IMR-90 (cell line): Measurements from ENCODE around the gene BMERB1. TPM values are rescaled to one million over a fixed set of nuclear protein-coding genes. Genes with fewer than 3 reads are reported as not detected.

ENCODE experiments used
- ATAC-seq: fragments of 200-7000 bp; cut with Tn5 transposase; 2 replicates; pipeline ENCODE4 v1.9.1; 2020; ENCODE audit warnings: low read depth, mild to moderate bottlenecking, moderate library complexity
- BruUV-seq: library from RNA; stranded (reverse); fragments of 400-500 nt; replicated peaks from 2 replicates; lab custom pipeline; 2021; lab: Mats Ljungman, UMichigan
- CTCF ChIA-PET: fragments of 300-600 bp; formaldehyde crosslinking; extraction: SDS; loops from one replicate; lab custom pipeline; 2021; ENCODE audit warnings: antibody characterized with exemption; lab: Yijun Ruan, JAX
- POLR2A ChIA-PET: fragments of 300-600 bp; sonication (Branson Sonifier 250); formaldehyde crosslinking; loops from one replicate; lab custom pipeline; 2022; ENCODE audit warnings: antibody characterized with exemption; ENCODE audit not compliant: unreplicated experiment; lab: Charles Lee
- DNase-seq: peaks from one replicate; pipeline ENCODE4 v3.0.0; 2013
- H2AFZ ChIP-seq: replicated peaks from 2 replicates; pipeline ENCODE3; 2013; ENCODE audit warnings: low read length, mild to moderate bottlenecking; ENCODE audit not compliant: poor library complexity
- H2AK5ac ChIP-seq: 2 replicates; pipeline ENCODE4 v1.6.1; 2013; ENCODE audit warnings: low read depth, low read length, inconsistent platforms
- H2AK9ac ChIP-seq: replicated peaks from 2 replicates; pipeline ENCODE3; 2013; ENCODE audit warnings: mild to moderate bottlenecking, low read depth, low read length, moderate library complexity; ENCODE audit not compliant: poor library complexity
- H2BK120ac ChIP-seq: 2 replicates; pipeline ENCODE4 v1.6.1; 2013; ENCODE audit warnings: low read depth, low read length, inconsistent platforms
- H2BK15ac ChIP-seq: 3 replicates; pipeline ENCODE4 v1.6.1; 2013; ENCODE audit warnings: low read depth, low read length, inconsistent platforms
- H2BK20ac ChIP-seq: 2 replicates; pipeline ENCODE4 v1.6.1; 2013; ENCODE audit warnings: low read depth, mild to moderate bottlenecking, inconsistent platforms, low read length, moderate library complexity
- H2BK5ac ChIP-seq: 2 replicates; pipeline ENCODE4 v1.6.1; 2013; ENCODE audit warnings: mild to moderate bottlenecking, low read depth, low read length, inconsistent platforms; ENCODE audit not compliant: poor library complexity, severe bottlenecking
- H3K14ac ChIP-seq: replicated peaks from 2 replicates; pipeline ENCODE4 v1.6.1; 2013; ENCODE audit warnings: low read depth, low read length, inconsistent platforms
- H3K18ac ChIP-seq: 2 replicates; pipeline ENCODE4 v1.6.1; 2013; ENCODE audit warnings: low read depth, low read length, control low read depth
- H3K23ac ChIP-seq: 2 replicates; pipeline ENCODE4 v1.6.1; 2013; ENCODE audit warnings: low read depth, low read length, inconsistent platforms
- H3K27ac ChIP-seq: 2 replicates; pipeline ENCODE4 v1.5.1; 2013; ENCODE audit warnings: mild to moderate bottlenecking, control low read depth, low read length; ENCODE audit not compliant: insufficient read depth
- H3K27me3 ChIP-seq: 2 replicates; pipeline ENCODE4 v1.6.1; 2013; ENCODE audit warnings: low read length; ENCODE audit not compliant: control insufficient read depth, insufficient read depth
- H3K36me3 ChIP-seq: 2 replicates; pipeline ENCODE4 v1.6.1; 2013; ENCODE audit warnings: low read length, mixed read lengths; ENCODE audit not compliant: control insufficient read depth, insufficient read depth
- H3K4ac ChIP-seq: 2 replicates; pipeline ENCODE4 v1.6.1; 2013; ENCODE audit warnings: low read depth, low read length, inconsistent platforms
- H3K4me1 ChIP-seq: 2 replicates; pipeline ENCODE4 v1.6.1; 2013; ENCODE audit warnings: low read length, mixed read lengths; ENCODE audit not compliant: control insufficient read depth, insufficient read depth
- H3K4me2 ChIP-seq: 2 replicates; pipeline ENCODE4 v1.6.1; 2013; ENCODE audit warnings: low read depth, mild to moderate bottlenecking, control low read depth, low read length, moderate library complexity
- H3K4me3 ChIP-seq: 2 replicates; pipeline ENCODE4 v1.5.1; 2013; ENCODE audit warnings: low read depth, mild to moderate bottlenecking, control low read depth, low read length, moderate library complexity; ENCODE audit not compliant: insufficient read depth
- H3K56ac ChIP-seq: 2 replicates; pipeline ENCODE4 v1.6.1; 2013; ENCODE audit warnings: low read length, inconsistent platforms; ENCODE audit not compliant: insufficient read depth; ENCODE audit errors: extremely low read depth
- H3K79me1 ChIP-seq, 2 experiments: 2 replicates each; pipeline ENCODE4 v1.6.1; 2013; ENCODE audit warnings: low read length in 2 of 2, inconsistent platforms in 1 of 2, low read depth in 1 of 2
- H3K9ac ChIP-seq: 2 replicates; pipeline ENCODE4 v1.6.1; 2013; ENCODE audit warnings: low read depth, low read length, control low read depth
- H3K9me1 ChIP-seq: 2 replicates; pipeline ENCODE4 v1.6.1; 2013; ENCODE audit warnings: low read length, inconsistent platforms; ENCODE audit not compliant: insufficient read depth
- H3K9me3 ChIP-seq: 2 replicates; pipeline ENCODE4 v1.6.1; 2013; ENCODE audit warnings: low read length; ENCODE audit not compliant: control insufficient read depth, insufficient read depth
- H4K20me1 ChIP-seq: 2 replicates; pipeline ENCODE4 v1.6.1; 2013; ENCODE audit warnings: low read length, inconsistent platforms; ENCODE audit not compliant: insufficient read depth
- H4K5ac ChIP-seq: 2 replicates; pipeline ENCODE4 v1.6.1; 2013; ENCODE audit warnings: mild to moderate bottlenecking, low read depth, low read length, control low read depth
- H4K8ac ChIP-seq, 2 experiments: 2 replicates each; pipeline ENCODE4 v1.6.1; 2013; ENCODE audit warnings: low read depth in 2 of 2, low read length in 2 of 2, control low read depth in 1 of 2, inconsistent platforms in 1 of 2
- H4K91ac ChIP-seq: 2 replicates; pipeline ENCODE4 v1.6.1; 2013; ENCODE audit warnings: low read depth, low read length, inconsistent platforms; ENCODE audit not compliant: insufficient read depth
- MAFK ChIP-seq: IDR thresholded peaks from 2 replicates; pipeline ENCODE4 v1.6.1; 2012; ENCODE audit warnings: low read depth, low read length, improper control_type of control experiment
- MAZ ChIP-seq: IDR thresholded peaks from 2 replicates; pipeline ENCODE4 v1.6.1; 2012; ENCODE audit warnings: low read depth, mild to moderate bottlenecking, low read length, improper control_type of control experiment, moderate library complexity, borderline replicate concordance
- NFE2L2 ChIP-seq: fragments of 150-350 bp; IDR thresholded peaks from 2 replicates; pipeline ENCODE4 v1.6.1; 2016; ENCODE audit warnings: low read depth, mild to moderate bottlenecking, low read length
- POLR2A ChIP-seq: IDR thresholded peaks from 2 replicates; pipeline ENCODE4 v1.6.1; 2012; ENCODE audit warnings: mild to moderate bottlenecking, low read depth, low read length
- SMC3 ChIP-seq: fragments of 150-350 bp; IDR thresholded peaks from 2 replicates; pipeline ENCODE4 v1.6.1; 2016; ENCODE audit warnings: low read depth, mild to moderate bottlenecking, antibody characterized with exemption, low read length, moderate library complexity
- WGBS, 2 experiments: methylation state at CpG; one replicate each; pipeline versions ENCODE4 v1.1.5 to v1.1.7; 2013; ENCODE audit warnings: missing lambda C conversion rate in 2 of 2; ENCODE audit not compliant: insufficient read length in 1 of 2; ENCODE audit errors: extremely low coverage in 2 of 2; 5-methylcytosine and 5-hydroxymethylcytosine counted together
- dilution Hi-C: fragments of 300-500 bp; cut with HindIII; formaldehyde crosslinking; loops from one replicate; pipeline ENCODE4 v1.14.3; 2018; ENCODE audit warnings: low sequenced_read_pairs; ENCODE audit not compliant: unreplicated experiment
- in situ Hi-C: fragments of 300-500 bp; cut with MboI; formaldehyde crosslinking; loops from 3 replicates; pipeline ENCODE4 v1.14.3; 2019; ENCODE audit warnings: low sequenced_read_pairs, inconsistent platforms, mixed read lengths
- intact Hi-C: fragments of 100-400 bp; cut with micrococcal nuclease; formaldehyde crosslinking; loops from 2 replicates; pipeline ENCODE4 v1.10.0; 2022
- polyA plus RNA-seq, 3 experiments: library from polyadenylated mRNA; depleted of rRNA; stranded (reverse); fragments of >200 nt; gene quantifications; 2 replicates each; pipeline ENCODE4 v1.2.3, GENCODE V29; 2012; ENCODE audit warnings: low replicate concordance in 1 of 3
- total RNA-seq: library from RNA; depleted of rRNA; stranded (reverse); fragments of >200 nt; gene quantifications from 2 replicates; pipeline ENCODE4 v1.2.3, GENCODE V29; 2012
- TF ChIP-seq, protein P1 (sequence below): fragments of 150-350 bp; IDR thresholded peaks from 2 replicates; pipeline ENCODE4 v1.6.1; 2016; ENCODE audit warnings: low read depth, mild to moderate bottlenecking, low read length, moderate library complexity, borderline replicate concordance

The BMERB1 gene
- total and polyA plus RNA-seq, 2 of the 4 experiments (the other 2 are of a cell fraction) = 22.6 to 32.9 TPM

DNA sequence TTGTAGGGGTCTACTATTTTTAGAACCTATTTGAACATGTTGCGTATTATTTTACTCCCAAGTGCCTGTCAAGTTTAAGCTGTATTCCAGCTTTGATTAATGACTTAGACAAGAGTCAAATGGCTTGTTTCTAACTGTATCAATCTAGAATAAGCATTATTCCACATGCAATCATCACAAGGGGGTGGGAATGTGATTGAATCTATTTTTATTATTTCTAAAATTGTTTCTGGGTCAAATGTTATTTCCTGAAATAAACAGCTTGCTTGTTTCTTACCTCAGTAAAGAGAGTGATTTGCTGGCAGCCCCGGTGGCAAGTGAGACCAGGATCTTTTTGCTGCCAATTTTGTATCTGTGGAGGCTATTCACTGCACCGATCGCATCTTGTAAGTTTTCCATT lies 187.1 kb downstream of the BMERB1 start:
- Histone ChIP-seq H3K4me3 (no peak overlapping the region), H3K79me1 (peaks cover 0 to 10% of the 10 kb centered on the region in 2 experiments; a peak in 1 of 4 replicates), H2BK120ac (no peak overlapping the region), H3K18ac (no peak overlapping the region), H4K20me1 (no peaks in the 10 kb centered on the region), H3K14ac (no peak overlapping the region), H2BK5ac (no peak overlapping the region), H3K9ac (no peak overlapping the region), H4K5ac (no peak overlapping the region), H3K23ac (no peak overlapping the region), H2BK15ac (no peak overlapping the region), H3K4me1 (peaks cover 9% of the 10 kb centered on the region), H3K56ac (no peak overlapping the region), H3K4me2 (no peak overlapping the region), H2BK20ac (no peak overlapping the region), H3K9me1 (peaks cover 21% of the 10 kb centered on the region), H3K4ac (no peak overlapping the region), H3K27ac (no peak overlapping the region), H3K27me3 (no peaks in the 10 kb centered on the region), H2AK9ac (no peak overlapping the region), H4K91ac (no peak overlapping the region), H3K9me3 (no peaks in the 10 kb centered on the region), H2AFZ (no peak overlapping the region), H2AK5ac (no peak overlapping the region), H3K36me3 (peaks cover 51% of the 10 kb centered on the region), H4K8ac (no peak overlapping the region)
- ChIA-PET CTCF (interaction anchor here (1.1 kb wide), 1 partner anchor 16 kb away, joined by 5 read pairs; no protein-coding TSS in a partner anchor), POLR2A (no interaction called here)
- DNase-seq (no peak), ATAC-seq (no peak)
- in situ Hi-C loops = no loop called here
- no CpG with 5 or more reads among the region's 4 CpGs for WGBS, 2 experiments
- no TSS peak for BruUV-seq
- TF ChIP-seq SMC3 (no peak), POLR2A (no peak), MAZ (no peak), MAFK (no peak), NFE2L2 (no peak)
- TF ChIP-seq, protein P1, sequence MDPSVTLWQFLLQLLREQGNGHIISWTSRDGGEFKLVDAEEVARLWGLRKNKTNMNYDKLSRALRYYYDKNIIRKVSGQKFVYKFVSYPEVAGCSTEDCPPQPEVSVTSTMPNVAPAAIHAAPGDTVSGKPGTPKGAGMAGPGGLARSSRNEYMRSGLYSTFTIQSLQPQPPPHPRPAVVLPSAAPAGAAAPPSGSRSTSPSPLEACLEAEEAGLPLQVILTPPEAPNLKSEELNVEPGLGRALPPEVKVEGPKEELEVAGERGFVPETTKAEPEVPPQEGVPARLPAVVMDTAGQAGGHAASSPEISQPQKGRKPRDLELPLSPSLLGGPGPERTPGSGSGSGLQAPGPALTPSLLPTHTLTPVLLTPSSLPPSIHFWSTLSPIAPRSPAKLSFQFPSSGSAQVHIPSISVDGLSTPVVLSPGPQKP = no peak
- dilution Hi-C loops = no loop called here
- intact Hi-C loops = no loop called here
